RKO (cell line): Measurements from ENCODE around the gene TSC22D3.
"Not testable (repeated sequence)": the region's sequence is repeated elsewhere in the genome, so short reads cannot be mapped to it uniquely, and the experiment has no call there.

Experiments used
- DNase-seq: peaks from one replicate; pipeline ENCODE4 v3.0.0-alpha.2; 2016; ENCODE audit warnings: low spot score

Gene TSC22D3

DNA sequence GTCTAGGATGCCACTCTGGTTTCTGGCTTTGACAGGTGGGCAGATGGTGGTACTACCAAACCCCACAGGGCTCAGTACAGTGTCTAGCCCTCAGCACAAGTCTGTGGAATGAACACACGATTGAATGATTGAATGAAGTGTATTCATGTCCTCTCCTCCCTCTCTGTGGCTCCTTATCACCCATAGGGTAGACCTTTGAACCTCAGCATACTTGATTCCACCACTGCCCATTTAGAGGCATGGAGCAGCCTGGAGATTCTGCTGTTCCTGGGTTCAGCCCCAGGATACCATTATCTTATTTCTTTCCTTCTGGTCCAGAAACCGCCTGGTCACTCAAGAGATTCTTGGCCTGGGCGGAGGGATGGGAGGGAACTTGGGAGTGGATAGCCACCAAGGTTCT is 93.3 kb downstream of the TSC22D3 start:
- DNase-seq = no peak

DNA sequence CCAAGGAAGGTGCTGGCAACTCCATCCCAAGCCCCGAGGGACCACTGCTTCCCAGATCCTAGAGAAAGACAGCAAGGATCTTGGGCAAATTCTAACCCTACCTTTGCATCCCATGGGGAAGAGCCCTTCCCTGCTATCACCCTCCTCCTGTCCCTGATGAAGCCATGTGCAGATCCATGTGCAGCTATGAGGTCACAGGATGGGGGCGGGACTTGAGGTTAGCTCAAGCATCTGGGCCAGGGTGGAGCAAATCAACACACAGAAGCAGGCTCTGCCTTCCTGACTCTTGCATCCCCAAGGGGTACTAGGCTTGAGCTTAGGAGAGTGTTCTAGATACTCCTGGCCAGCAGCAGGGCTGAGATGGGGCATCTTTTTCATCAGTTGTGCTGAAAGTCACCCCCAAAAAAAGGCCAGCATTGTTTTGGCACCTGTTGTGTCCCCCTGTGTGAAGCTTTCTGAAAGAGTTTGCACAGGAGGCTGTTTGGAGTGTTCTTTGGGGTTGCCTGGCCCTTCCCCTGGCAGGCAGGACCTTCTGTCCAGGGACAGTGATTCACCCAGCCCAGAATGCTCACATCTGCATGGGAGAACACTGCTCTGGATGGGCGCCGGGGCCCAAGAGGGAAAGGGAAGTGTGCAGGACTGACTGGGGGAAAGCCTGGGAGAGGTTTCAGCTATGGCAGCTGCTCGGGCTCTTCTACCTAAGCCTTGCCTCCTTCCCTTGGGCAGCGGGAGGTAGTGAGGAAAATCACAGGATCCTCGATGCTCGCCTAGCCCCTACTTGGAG is 96.4 kb downstream of the TSC22D3 start:
- peak; percentile 18 for DNase-seq

DNA sequence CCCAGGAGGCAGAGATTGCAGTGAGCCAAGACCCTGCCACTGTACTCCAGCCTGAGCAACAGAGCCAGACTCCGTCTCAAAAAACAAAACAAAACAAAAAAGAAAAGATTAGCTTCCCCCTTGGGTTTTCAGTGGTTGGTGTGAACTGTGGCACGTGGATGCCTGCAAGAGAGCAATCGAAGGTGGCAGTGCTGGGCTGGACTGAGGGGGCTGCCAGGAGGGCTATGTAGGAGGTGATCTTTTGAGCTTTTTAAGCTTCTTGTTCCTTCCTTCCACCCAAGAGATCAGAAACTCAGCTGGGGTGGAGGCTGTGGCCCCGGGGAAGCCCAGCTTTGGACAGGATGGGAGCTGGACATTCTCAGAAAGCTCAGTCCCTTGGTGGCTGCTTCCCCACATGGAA is 97.7 kb downstream of the TSC22D3 start:
- DNase-seq = no peak

DNA sequence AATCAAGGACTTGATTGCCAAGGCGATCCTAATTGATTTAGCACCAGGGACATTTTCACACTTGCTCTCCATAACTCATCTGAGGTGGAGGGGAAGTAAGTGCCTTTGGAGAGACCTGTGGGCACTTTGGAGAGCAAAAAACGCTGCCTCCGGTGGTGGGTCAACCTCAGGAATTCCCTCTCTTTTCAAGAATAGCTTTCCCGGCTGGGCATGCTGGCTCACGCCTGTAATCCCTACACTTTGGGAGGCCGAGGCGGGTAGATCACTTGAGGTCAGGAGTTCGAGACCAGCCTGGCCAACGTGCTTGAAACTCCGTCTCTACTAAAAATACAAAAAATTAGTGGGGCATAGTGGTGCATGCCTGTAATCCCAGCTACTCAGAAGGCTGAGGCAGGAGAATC is 98.1 kb downstream of the TSC22D3 start:
- no peak for DNase-seq

DNA sequence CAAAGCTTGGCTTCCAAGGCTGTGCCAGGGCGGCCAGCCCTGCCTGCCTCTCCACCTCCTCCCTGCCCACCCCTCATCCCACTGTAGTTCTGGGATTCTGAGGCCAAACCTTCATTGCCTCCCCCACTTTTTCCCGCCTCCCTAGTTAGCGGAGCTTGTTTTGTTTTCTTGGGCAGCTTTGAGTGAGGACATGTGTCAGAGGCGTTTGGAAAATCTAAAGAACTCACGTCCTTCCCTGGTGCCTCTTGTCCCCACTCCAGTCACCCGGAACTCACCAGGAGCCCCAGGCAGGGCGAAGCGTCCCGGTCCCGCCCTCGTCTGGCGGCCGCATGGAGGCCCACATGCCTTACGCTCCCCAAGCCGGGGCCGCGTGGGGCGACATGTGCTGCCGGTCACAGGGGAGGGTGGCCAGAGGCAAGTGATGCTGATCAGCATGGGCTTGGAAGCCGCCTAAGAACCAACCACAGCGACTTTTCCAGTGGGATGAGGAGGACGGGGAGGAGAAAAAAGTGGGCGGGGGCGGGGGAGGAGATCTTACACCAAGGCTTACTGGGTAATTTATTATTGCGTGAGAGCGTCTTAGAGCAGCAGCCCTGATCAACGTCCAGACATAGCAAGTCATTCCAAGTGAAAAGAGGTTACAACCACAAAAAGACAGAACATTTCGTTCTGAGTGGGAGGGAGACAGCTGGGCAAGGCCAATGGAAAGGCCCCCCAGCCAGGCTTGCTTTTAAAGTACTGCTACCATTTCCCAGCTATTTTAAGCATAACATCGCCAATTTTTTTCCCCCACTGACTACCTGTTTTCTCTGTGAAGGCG is 98.8 kb downstream of the TSC22D3 start:
- DNase-seq = peak; percentile 82

DNA sequence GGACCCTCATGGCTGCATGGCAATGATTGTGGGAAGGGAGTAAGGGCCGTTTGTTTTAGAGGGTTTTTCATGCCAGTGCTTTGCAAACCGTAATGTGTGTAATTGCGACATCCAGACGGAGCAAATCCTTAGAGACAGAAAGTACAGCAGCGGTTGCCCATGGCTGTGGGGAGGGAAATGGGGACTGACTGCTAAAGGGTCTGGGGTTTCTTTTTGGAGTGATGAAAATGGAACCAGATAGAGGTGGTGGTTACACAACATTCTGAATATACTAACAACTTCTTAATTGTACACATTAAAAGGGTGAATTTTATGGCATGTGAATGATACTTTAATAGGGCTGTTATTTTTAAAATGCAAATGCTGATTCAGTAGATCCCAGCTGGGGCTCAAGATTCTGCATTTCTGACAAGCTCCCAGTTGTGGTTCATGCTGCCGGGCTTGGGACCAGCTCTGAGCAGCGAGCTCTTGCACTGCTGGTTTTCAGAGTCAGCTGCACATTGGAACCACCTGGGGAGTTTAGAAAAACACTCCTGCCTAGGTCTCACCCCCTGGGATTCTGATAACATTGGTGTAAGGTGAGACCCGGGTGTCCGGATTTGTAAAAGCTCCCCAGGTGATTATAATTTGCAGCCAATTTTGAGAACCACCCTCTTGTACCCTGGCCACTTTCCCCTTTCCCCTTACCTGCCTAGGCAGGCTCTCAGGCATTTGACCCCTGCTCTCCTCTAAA is 99.6 kb downstream of the TSC22D3 start:
- peak; percentile 35 for DNase-seq

DNA sequence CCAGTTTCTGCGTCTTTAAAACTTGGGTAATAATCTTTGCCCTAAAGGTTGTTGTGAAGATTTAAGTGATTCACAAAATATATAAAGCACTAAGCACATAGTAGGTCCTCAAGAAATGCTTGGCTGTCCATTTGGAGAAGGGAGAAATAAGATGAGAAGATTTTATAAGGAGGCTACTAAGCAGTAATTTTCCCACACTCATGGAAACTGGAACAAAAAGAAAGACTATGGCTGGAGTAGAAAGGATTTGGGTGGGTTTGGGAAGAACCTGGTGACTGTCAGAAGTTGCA is 100.3 kb downstream of the TSC22D3 start:
- DNase-seq = no peak

DNA sequence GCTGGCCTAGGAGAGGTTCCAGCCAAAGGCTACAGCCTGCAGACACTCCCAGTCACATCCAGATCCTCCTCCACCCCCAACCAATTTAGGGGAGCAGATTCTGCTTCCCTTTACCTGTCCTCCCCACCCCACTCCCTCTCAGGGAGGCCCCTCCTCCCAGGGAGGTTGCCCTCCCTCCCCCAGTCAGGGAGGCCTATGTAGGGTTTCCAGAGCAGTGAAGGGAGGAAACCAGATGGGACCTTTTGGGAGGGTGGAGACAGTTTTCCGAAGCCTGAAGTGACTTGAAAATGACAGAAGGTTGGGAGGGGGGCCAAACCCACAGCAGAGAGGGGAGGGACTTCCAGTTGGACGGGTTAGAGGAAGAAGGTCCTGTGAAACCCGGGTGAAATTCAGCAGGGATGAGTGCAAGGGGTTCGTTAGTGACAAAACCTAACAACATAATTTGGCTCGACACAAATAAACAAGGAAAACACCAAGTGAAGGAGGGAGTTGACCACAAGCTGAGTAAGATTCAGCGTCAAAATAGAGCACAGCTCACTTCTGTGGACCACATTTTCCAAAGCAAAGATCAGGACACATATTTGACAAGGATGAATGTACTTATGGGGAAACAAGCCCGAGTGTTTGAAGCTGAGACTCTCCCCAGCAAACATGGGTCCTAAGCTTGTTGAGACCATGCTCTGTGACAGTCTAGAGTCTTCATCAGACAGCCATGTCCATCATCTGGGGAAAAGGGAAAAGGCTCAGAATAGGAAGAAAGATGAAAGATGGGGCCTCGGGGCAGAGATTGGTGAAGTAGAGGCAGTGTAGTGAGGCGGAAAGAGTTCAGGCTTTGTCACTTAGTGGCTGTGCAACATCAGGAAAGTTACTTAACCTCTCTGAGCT is 100.9 kb downstream of the TSC22D3 start:
- DNase-seq = no peak

DNA sequence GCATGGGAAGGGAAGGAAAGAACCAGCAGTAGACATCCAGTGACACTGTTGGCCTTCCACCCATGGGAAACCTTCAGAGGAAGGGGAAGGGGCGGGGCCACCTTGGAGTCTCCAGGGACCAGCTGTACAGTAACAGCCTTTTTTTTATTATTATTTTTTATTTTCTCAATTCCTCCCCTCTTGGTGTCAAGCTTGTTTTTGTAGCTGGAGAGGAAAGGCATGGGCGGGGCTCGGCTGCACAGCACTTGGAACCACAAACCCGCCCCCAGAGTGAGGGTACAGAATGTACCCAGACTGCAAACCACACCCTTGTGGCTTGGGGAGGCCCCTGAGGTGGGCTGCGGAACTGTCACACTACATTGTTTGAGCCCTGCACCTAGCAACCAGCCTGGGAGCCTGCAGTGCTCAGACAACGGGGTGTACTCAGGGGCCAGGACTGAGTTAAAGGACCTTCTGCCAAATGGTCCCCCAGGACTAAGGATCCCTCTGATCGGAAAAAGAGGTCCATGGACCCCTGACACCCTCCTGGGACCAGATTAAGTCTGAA is 101.6 kb downstream of the TSC22D3 start:
- DNase-seq = no peak

DNA sequence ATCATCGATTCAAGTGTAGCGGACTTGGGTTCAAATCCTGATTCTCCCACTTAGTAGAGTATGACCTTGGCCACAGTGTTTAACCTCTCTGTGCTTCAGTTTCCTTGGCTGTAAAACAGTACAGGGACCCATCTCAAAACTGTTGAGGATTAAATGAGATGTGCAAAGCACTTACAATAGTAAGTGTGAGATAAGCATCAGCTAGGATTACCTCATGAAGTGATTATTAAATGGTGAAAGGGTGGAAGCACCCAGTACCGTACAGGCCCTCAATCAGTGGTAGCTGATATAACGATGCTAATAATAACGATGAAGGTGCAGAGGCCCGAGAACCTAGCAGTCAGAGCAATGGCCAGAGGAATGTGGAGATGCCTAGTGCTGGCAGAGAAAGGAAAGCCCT is 102.2 kb downstream of the TSC22D3 start:
- DNase-seq = no peak

DNA sequence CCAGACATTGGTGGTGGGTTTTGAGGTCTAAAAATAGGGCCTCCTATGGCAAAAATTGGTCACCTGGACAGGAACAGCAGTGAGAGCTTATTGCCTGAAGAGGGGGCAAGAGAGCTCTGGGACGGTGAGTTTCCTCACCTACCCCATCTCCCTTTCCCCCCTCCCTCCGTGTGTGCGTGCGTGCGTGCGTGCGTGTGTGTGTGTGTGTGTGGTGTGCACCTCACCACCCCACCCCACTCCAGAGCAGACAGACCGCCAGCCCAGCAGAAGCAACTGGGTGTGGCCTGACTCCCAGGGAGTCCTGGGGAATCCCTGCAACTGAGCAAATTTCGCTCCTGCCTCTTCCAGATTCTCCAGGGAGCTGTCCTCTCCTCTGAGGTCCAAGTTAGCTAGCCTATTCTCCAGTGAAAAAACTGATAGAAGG is 102.6 kb downstream of the TSC22D3 start:
- DNase-seq = peak; percentile 25

DNA sequence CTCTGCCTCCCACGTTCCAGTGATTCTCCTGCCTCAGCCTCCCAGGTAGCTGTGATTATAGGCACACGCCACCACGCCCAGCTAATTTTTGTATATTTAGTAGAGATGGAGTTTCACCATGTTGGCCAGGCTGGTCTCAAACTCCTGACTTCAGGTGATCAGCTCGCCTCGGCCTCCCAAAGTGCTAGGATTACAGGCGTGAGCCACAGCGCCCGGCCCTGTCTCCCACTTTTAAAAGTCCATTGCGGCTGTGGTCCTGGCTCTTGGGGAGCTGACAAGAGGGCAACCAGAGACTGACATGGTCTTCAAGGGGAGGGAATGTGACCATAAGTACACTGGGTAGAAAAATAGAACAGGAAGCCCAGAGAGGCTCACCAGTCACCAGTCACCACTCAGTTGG is 104.3 kb downstream of the TSC22D3 start:
- DNase-seq = not testable (repeated sequence)

DNA sequence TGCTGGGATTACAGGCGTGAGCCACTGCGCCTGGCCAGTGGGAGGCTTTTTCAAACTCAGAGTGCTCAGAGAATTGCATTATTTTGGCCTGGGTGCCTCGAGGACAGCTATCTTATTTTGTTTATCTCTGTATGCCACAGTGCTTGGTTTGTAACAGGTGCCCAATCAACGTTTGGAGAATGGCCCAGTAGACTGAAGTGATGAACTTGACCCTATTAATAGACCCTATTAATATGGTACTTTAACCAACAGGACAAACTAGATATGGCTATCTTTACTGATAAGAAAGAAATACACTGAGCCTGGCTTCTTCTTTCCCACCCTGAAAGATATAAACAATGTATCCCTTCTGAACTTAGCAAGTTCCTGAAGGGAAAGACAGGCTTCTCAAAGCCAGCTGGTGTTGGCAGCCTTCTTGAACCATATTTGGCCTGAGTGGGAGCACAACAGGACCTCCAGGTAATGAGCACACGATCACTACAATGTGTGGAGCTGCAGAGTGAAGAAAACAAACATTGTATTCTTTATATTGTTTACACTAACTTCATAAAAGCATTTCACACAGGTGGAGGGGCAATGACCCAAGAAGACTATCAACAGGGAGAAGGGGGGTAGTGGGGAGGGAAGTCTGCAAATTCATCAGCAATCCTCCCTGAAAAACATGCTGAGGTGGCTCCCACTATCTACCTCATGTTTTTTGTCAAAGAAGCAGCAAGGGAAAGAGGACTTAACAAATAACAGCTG is 105.5 kb downstream of the TSC22D3 start:
- no peak for DNase-seq

DNA sequence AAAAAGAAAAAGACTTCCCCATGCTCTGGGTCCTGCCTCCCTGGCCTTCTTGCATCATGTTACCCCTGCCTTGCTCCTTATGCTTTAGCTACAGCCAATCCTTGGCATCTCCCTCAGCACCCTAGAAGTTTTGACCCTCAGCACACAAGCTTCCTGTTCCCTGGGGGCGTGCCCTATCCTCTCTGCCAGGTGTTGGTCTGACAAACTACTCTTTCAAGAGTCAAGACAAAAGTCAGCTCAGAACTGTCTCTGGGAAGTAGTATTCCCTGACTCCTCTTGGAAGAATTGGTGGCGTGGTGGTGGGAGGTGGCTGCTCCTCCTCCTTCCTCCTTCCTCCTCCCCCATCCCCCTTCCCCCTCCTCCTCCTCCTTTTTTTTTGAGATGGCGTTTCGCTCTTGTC is 106.3 kb downstream of the TSC22D3 start:
- no peak for DNase-seq

DNA sequence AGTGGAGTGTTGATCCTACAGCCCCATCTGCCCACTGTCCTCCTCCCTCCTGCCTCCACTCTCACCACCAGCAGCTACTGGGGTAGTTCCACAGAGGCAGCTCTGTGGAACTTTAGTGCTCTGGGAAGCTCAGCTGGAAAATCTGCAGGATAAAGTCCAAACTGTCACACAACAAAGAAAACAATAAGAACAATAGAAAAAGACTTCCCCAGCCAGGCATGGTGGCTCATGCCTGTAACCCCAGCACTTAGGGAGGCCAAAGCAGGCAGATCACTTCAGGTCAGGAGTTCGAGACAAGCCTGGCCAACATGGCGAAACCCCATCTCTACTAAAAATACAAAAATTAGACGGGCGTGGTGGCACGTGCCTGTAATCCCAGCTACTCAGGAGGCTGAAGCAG is 106.9 kb downstream of the TSC22D3 start:
- DNase-seq = not testable (repeated sequence)

DNA sequence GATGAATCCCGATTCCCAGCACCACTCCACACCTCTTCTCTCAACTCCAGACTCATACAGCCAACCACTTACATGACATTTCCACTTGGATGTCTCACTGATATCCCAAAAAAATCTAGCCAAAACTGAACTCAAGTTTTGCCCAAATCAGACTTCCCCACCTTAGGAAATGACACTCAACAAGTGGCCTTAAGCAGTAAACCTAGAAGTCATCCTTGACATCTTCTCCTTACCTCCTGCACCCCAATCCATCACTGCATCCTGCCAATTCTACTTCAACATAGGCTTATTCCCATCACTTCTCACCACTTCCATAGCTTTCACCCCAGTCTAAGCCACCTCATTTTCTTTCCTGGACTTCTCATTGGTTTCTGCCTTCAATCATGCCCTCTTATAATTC is 108.2 kb downstream of the TSC22D3 start:
- DNase-seq = no peak

DNA sequence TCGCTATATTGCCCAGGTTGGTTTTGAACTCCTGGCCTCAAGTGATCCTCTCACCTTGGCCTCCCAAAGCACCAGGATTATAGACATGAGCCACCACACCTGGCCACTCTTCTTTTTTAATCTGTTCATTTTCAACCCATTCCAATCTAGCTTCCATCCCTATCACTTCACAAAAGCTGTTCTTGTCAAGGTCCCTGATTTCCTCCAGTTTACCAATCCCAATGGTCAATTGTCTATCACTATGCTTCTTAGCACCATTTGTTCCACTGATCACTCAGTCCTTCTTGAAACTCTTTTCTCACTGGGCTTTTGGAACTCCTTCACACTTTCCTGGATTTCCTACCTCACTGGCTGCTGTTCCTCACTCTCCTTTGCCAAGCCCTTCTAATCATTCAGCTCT is 108.7 kb downstream of the TSC22D3 start:
- DNase-seq = no peak
